ENCODE data around the gene PANK4.

DNA sequence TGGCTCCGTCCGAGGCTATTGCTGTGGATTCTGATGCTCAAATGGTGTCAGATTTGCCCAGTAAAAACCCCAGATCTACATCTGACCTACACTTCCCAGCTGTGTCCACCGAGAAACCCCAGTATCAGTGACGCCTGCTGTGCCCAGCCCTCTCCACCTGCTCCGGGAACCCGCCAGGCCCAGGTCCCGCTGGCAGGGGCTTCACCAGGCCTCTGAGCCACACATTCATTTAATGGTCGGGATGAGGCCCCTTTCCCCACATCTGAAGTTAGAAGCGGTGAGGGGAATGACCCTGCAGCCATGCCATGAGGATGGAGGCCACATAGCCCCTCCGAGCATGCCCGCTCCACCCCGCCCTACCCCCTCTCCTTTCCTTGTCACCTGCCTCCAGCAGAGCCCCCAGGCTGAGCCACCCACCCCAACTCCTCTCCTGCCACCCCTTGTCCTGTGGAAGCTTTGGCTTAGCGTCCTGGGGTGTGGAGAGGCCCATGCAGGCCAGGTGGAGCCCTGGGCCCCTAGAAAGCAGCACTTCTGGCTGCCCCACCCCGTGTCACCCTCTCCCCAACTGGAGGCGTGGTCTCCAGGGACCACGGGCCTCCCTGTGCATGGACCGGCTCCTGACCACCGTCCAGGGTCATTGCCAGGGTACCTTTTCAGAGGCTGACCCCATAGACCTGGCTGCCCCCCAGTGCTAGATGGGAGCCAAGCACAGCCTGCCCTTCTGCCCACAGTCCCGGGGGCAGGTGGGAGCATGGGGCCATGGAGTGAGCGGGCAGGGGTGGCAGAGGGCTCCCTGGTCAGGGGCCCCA, 37.8 kb upstream of the PANK4 start:
- TF ChIP-seq CTCF (IDR thresholded peaks at IDR 0.05) (no peak), POLR2A (IDR thresholded peaks at IDR 0.05) (no peak)

Measured in thyroid gland (tissue), 4 donors.